Peyer's patch (tissue), 4 donors: ENCODE data around the gene PXDC1. TPM values are rescaled to one million over a fixed set of nuclear protein-coding genes. Genes with fewer than 3 reads are reported as not detected.

Source experiments
- DNase-seq, 3 donors: peaks; one replicate each; pipeline ENCODE4 v3.0.0-alpha.2; 2017 to 2019
- H3K27ac ChIP-seq, 4 donors: fragments of 200-600 bp; sonication (generic); one replicate each; pipeline ENCODE4 v1.5.1; 2016 to 2019
- H3K27me3 ChIP-seq, 2 donors: fragments of 200-600 bp; sonication (generic); one replicate each; pipeline ENCODE4 v1.5.1; 2019
- H3K36me3 ChIP-seq, 3 donors: fragments of 200-600 bp; sonication (generic); one replicate each; pipeline ENCODE4 v1.5.1; 2016 to 2019
- H3K4me1 ChIP-seq, 4 donors: fragments of 200-600 bp; sonication (generic); one replicate each; pipeline ENCODE4 v1.5.1; 2016 to 2019
- H3K4me3 ChIP-seq, 4 donors: fragments of 200-600 bp; sonication (generic); 1 replicate in 3 of 4; 2 replicates in 1 of 4; pipeline ENCODE4 v1.5.1; 2016 to 2019; ENCODE audit warnings: mild to moderate bottlenecking in 1 of 4
- H3K9me3 ChIP-seq, 4 donors: fragments of 200-600 bp; sonication (generic); one replicate each; pipeline ENCODE4 v1.5.1; 2016 to 2019; ENCODE audit warnings: mild to moderate bottlenecking in 1 of 4
- CTCF ChIP-seq, 6 experiments: fragments of 450-650 bp in 4 of 6; fragments of 200-600 bp in 2 of 6; sonication (generic) in 1 of 6; IDR thresholded peaks; one replicate each; pipeline ENCODE4 v1.5.1; 2017 to 2019; ENCODE audit warnings: antibody characterized with exemption in 6 of 6, mild to moderate bottlenecking in 3 of 6, moderate library complexity in 1 of 6
- POLR2A ChIP-seq, 2 donors: fragments of 450-650 bp; IDR thresholded peaks; one replicate each; pipeline ENCODE4 v1.5.1; 2017; ENCODE audit warnings: antibody characterized with exemption in 2 of 2, mild to moderate bottlenecking in 2 of 2, moderate library complexity in 2 of 2
- total RNA-seq, 4 donors: library from RNA; depleted of rRNA; stranded (reverse); fragments of >200 nt; gene quantifications; one replicate each; pipeline ENCODE4 v1.1.0, GENCODE V29; 2016

Gene PXDC1
- total RNA-seq, 4 donors from 2014 or later = 35.5 to 69.4 (median 61.1) TPM

GRCh38 chr6:3727036-3727435 lies 24.5 kb downstream of the PXDC1 start:
- H3K36me3 ChIP-seq = peaks cover 0 to 65% (median 0%) of the 10 kb centered on the region in 3 donors
- H3K9me3 ChIP-seq = no peaks in the 10 kb centered on the region
- no peaks in the 10 kb centered on the region for H3K4me1 ChIP-seq
- no peak overlapping the region for H3K27ac ChIP-seq
- TF ChIP-seq CTCF (IDR thresholded peaks at IDR 0.05) = no peak
- no peak for TF ChIP-seq POLR2A (IDR thresholded peaks at IDR 0.05)
- H3K27me3 ChIP-seq = no peaks in the 10 kb centered on the region
- no peak overlapping the region for H3K4me3 ChIP-seq
- peak in 1 of 3 donors; percentile 21 for DNase-seq

- Histone ChIP-seq H3K36me3 (peaks cover 0 to 62% (median 0%) of the 10 kb centered on the region in 3 donors), H3K4me1 (no peaks in the 10 kb centered on the region), H3K4me3 (no peak overlapping the region), H3K27me3 (no peaks in the 10 kb centered on the region), H3K9me3 (no peaks in the 10 kb centered on the region), H3K27ac (no peak overlapping the region)
- TF ChIP-seq CTCF (IDR thresholded peaks at IDR 0.05) (no peak), POLR2A (IDR thresholded peaks at IDR 0.05) (no peak)
- no peak for DNase-seq
Observed at GRCh38 chr6:3726421-3726820, 25.1 kb downstream of the PXDC1 start.

- Histone ChIP-seq H3K4me3 (no peak overlapping the region), H3K27me3 (no peaks in the 10 kb centered on the region), H3K27ac (no peak overlapping the region), H3K36me3 (peaks cover 0 to 58% (median 0%) of the 10 kb centered on the region in 3 donors), H3K9me3 (no peaks in the 10 kb centered on the region), H3K4me1 (no peaks in the 10 kb centered on the region)
- TF ChIP-seq CTCF (IDR thresholded peaks at IDR 0.05) (no peak), POLR2A (IDR thresholded peaks at IDR 0.05) (no peak)
- peak in 1 of 3 donors; percentile 47 for DNase-seq
Observed at GRCh38 chr6:3725145-3726047, 26.1 kb downstream of the PXDC1 start.

GRCh38 chr6:3724451-3725144 lies 26.9 kb downstream of the PXDC1 start:
- Histone ChIP-seq H3K4me3 (no peak overlapping the region), H3K27ac (no peak overlapping the region), H3K27me3 (no peaks in the 10 kb centered on the region), H3K9me3 (no peaks in the 10 kb centered on the region), H3K36me3 (peaks cover 0 to 57% (median 0%) of the 10 kb centered on the region in 3 donors), H3K4me1 (no peaks in the 10 kb centered on the region)
- peak in 1 of 3 donors; percentile 24 for DNase-seq
- TF ChIP-seq CTCF (IDR thresholded peaks at IDR 0.05) (no peak), POLR2A (IDR thresholded peaks at IDR 0.05) (no peak)

GRCh38 chr6:3723966-3724365 lies 27.5 kb downstream of the PXDC1 start:
- Histone ChIP-seq H3K36me3 (peaks cover 0 to 54% (median 0%) of the 10 kb centered on the region in 3 donors), H3K27me3 (no peaks in the 10 kb centered on the region), H3K9me3 (no peaks in the 10 kb centered on the region), H3K4me1 (no peaks in the 10 kb centered on the region), H3K4me3 (no peak overlapping the region), H3K27ac (no peak overlapping the region)
- TF ChIP-seq POLR2A (IDR thresholded peaks at IDR 0.05) (no peak), CTCF (IDR thresholded peaks at IDR 0.05) (no peak)
- DNase-seq = peak in 1 of 3 donors; percentile 20
